Activated naive CD8-positive, alpha-beta T cell treated with anti-CD3 and anti-CD28 coated beads, Interleukin-2, amount 10 ng/mL, durations not matched to agents 7 days and 5 days (primary cell): Measurements from ENCODE around the gene TAS2R3. TPM values are rescaled to one million over a fixed set of nuclear protein-coding genes. Genes with fewer than 3 reads are reported as not detected.

Experiments
- total RNA-seq, 2 experiments: library from RNA; stranded (reverse); gene quantifications; one replicate each; pipeline ENCODE4 v1.2.3, GENCODE V29; 2021

Gene TAS2R3
- total RNA-seq, 2 experiments from 2014 or later, result 2.9 to 3.1 TPM

Other genes with a start within 250 kb of the TAS2R3 start
- 10 to 100 TPM; 39.9 to 40.3 TPM for gene AGK, start 212.7 kb upstream of the TAS2R3 start, total RNA-seq
- 10 to 100 TPM; 42.4 to 46.1 TPM for gene DENND11, start 61.9 kb upstream of the TAS2R3 start, total RNA-seq
- gene WEE2, start 55.7 kb upstream of the TAS2R3 start, total RNA-seq, result not detected
- gene SSBP1, start 25.7 kb upstream of the TAS2R3 start, total RNA-seq, result 100 to 1,000 TPM; 106 to 117 TPM
- 1 to 10 TPM; 1.4 to 1.9 TPM for gene TAS2R4, start 12.6 kb downstream of the TAS2R3 start, total RNA-seq
- 1 to 10 TPM; 1.7 to 2.6 TPM for gene TAS2R5, start 26.1 kb downstream of the TAS2R3 start, total RNA-seq
- not detected for gene PRSS37, start 77.4 kb downstream of the TAS2R3 start, total RNA-seq
- not detected for gene OR9A4, start 152.3 kb downstream of the TAS2R3 start, total RNA-seq
- under 1 TPM; 0.44 to 0.60 TPM for gene CLEC5A, start 182.9 kb downstream of the TAS2R3 start, total RNA-seq
- not detected for gene TAS2R38, start 209.7 kb downstream of the TAS2R3 start, total RNA-seq
- gene MGAM, start 231.8 kb downstream of the TAS2R3 start, total RNA-seq, result not detected